Activated CD8-positive, alpha-beta T cell treated with anti-CD3 and anti-CD28 coated beads, Interleukin-2, amount 10 ng/mL, durations not matched to agents 7 days and 5 days (primary cell): ENCODE data around the gene TNFRSF4. TPM values are rescaled to one million over a fixed set of nuclear protein-coding genes. Genes with fewer than 3 reads are reported as not detected.

ENCODE experiments used
- ATAC-seq: fragments of 150-1000 bp; cut with Tn5 transposase; one replicate; pipeline ENCODE4 v1.10.0; 2021; ENCODE audit warnings: moderate library complexity
- CTCF ChIA-PET: fragments of 350-600 bp; sonication (Branson Sonifier 250); formaldehyde crosslinking; loops from one replicate; lab custom pipeline; 2021; ENCODE audit warnings: antibody characterized with exemption; lab: Charles Lee
- POLR2A ChIA-PET: fragments of 350-600 bp; sonication (Branson Sonifier 250); formaldehyde crosslinking; loops from one replicate; lab custom pipeline; 2021; ENCODE audit warnings: antibody characterized with exemption; lab: Charles Lee
- DNase-seq: peaks from one replicate; pipeline ENCODE4 v3.0.0-alpha.2; 2020
- H3K27ac Mint-ChIP-seq: one replicate; pipeline ENCODE4 v1.8.0; 2021; ENCODE audit warnings: mild to moderate bottlenecking, mixed read lengths
- H3K27me3 Mint-ChIP-seq: one replicate; pipeline ENCODE4 v1.8.0; 2021; ENCODE audit warnings: low read depth, mixed read lengths
- H3K36me3 Mint-ChIP-seq: one replicate; pipeline ENCODE4 v1.8.0; 2021; ENCODE audit warnings: low read depth, mixed read lengths
- H3K4me1 Mint-ChIP-seq: one replicate; pipeline ENCODE4 v1.8.0; 2021; ENCODE audit warnings: low read depth, mixed read lengths
- H3K4me3 Mint-ChIP-seq: one replicate; pipeline ENCODE4 v1.8.0; 2021; ENCODE audit warnings: mild to moderate bottlenecking, mixed read lengths
- H3K9me3 Mint-ChIP-seq: one replicate; pipeline ENCODE4 v1.8.0; 2022; ENCODE audit warnings: mixed read lengths; ENCODE audit not compliant: insufficient read depth
- total RNA-seq, 2 experiments: library from RNA; stranded (reverse); gene quantifications; one replicate each; pipeline ENCODE4 v1.2.3, GENCODE V29; 2021

TNFRSF4 gene
- total RNA-seq, 2 experiments from 2014 or later, result 1.6 to 2.9 TPM

GRCh38 chr1:1229770-1230169 is 15.8 kb upstream of the TNFRSF4 start:
- no peak for ATAC-seq
- Mint-ChIP-seq H3K27ac (peak overlapping the region; percentile 23), H3K9me3 (no peaks in the 10 kb centered on the region), H3K4me1 (peaks cover 31% of the 10 kb centered on the region), H3K36me3 (peaks cover 44% of the 10 kb centered on the region), H3K4me3 (peak overlapping the region; percentile 40), H3K27me3 (no peaks in the 10 kb centered on the region)
- no peak for DNase-seq
- ChIA-PET POLR2A (interaction anchor here (0.6 kb wide), 1 partner anchor 171 kb away, joined by 3 read pairs; no protein-coding TSS in a partner anchor), CTCF (interaction anchor here (3.3 kb wide), 1 partner anchor 107 kb away, joined by 37 read pairs; no protein-coding TSS in a partner anchor)

- no peaks in the 10 kb centered on the region for H3K9me3 Mint-ChIP-seq
- CTCF ChIA-PET, result interaction anchor here (3.3 kb wide), 1 partner anchor 106 kb away, joined by 37 read pairs; no protein-coding TSS in a partner anchor
- no peak for DNase-seq
- H3K27ac Mint-ChIP-seq, result no peak overlapping the region
- ATAC-seq, result no peak
- POLR2A ChIA-PET, result interaction anchor here (0.6 kb wide), 1 partner anchor 170 kb away, joined by 3 read pairs; no protein-coding TSS in a partner anchor
- no peak overlapping the region for H3K4me3 Mint-ChIP-seq
- no peaks in the 10 kb centered on the region for H3K27me3 Mint-ChIP-seq
- H3K4me1 Mint-ChIP-seq, result peaks cover 23% of the 10 kb centered on the region
- peaks cover 41% of the 10 kb centered on the region for H3K36me3 Mint-ChIP-seq
These were observed 14.8 kb upstream of the TNFRSF4 start for GRCh38 chr1:1228596-1229321.

GRCh38 chr1:1228187-1228586 is 14.2 kb upstream of the TNFRSF4 start:
- DNase-seq (no peak), ATAC-seq (no peak)
- H3K9me3 Mint-ChIP-seq, result no peaks in the 10 kb centered on the region
- H3K4me1 Mint-ChIP-seq, result peaks cover 19% of the 10 kb centered on the region
- CTCF ChIA-PET, result no interaction called here
- H3K36me3 Mint-ChIP-seq, result peaks cover 41% of the 10 kb centered on the region
- no peak overlapping the region for H3K4me3 Mint-ChIP-seq
- no peaks in the 10 kb centered on the region for H3K27me3 Mint-ChIP-seq
- H3K27ac Mint-ChIP-seq, result no peak overlapping the region
- POLR2A ChIA-PET, result no interaction called here

- Mint-ChIP-seq H3K27me3 (no peaks in the 10 kb centered on the region), H3K36me3 (peaks cover 49% of the 10 kb centered on the region), H3K4me1 (peaks cover 20% of the 10 kb centered on the region), H3K4me3 (no peak overlapping the region), H3K27ac (no peak overlapping the region), H3K9me3 (no peaks in the 10 kb centered on the region)
- ChIA-PET POLR2A (interaction anchor here (0.7 kb wide), 1 partner anchor 14 kb away, joined by 3 read pairs; no protein-coding TSS in a partner anchor), CTCF (interaction anchor here (1.7 kb wide), 1 partner anchor 105 kb away, joined by 10 read pairs; no protein-coding TSS in a partner anchor)
- ATAC-seq (no peak), DNase-seq (no peak)
These were observed 13.4 kb upstream of the TNFRSF4 start for GRCh38 chr1:1227386-1227785.

GRCh38 chr1:1226566-1227362 is 12.8 kb upstream of the TNFRSF4 start:
- ChIA-PET CTCF (interaction anchor here (1.7 kb wide), 1 partner anchor 105 kb away, joined by 10 read pairs; no protein-coding TSS in a partner anchor), POLR2A (interaction anchor here (0.7 kb wide), 1 partner anchor 14 kb away, joined by 3 read pairs; no protein-coding TSS in a partner anchor)
- Mint-ChIP-seq H3K27ac (no peak overlapping the region), H3K27me3 (no peaks in the 10 kb centered on the region), H3K36me3 (peaks cover 49% of the 10 kb centered on the region), H3K4me3 (no peak overlapping the region), H3K4me1 (peaks cover 20% of the 10 kb centered on the region), H3K9me3 (no peaks in the 10 kb centered on the region)
- DNase-seq, result no peak
- ATAC-seq, result no peak

- Mint-ChIP-seq H3K4me1 (peaks cover 19% of the 10 kb centered on the region), H3K36me3 (peaks cover 49% of the 10 kb centered on the region)
These were observed 12.0 kb upstream of the TNFRSF4 start for GRCh38 chr1:1225913-1226312.

GRCh38 chr1:1225238-1225845 is 11.4 kb upstream of the TNFRSF4 start:
- no peak overlapping the region for H3K4me3 Mint-ChIP-seq
- DNase-seq, result no peak
- H3K4me1 Mint-ChIP-seq, result peaks cover 13% of the 10 kb centered on the region
- POLR2A ChIA-PET, result no interaction called here
- no peaks in the 10 kb centered on the region for H3K9me3 Mint-ChIP-seq
- peaks cover 53% of the 10 kb centered on the region for H3K36me3 Mint-ChIP-seq
- H3K27ac Mint-ChIP-seq, result no peak overlapping the region
- H3K27me3 Mint-ChIP-seq, result no peaks in the 10 kb centered on the region
- no peak for ATAC-seq
- CTCF ChIA-PET, result no interaction called here

More at GRCh38 chr1:1225913-1226312, 12.0 kb upstream of the TNFRSF4 start:
- ChIA-PET POLR2A (no interaction called here), CTCF (interaction anchor here (1.7 kb wide), 1 partner anchor 104 kb away, joined by 10 read pairs; no protein-coding TSS in a partner anchor)
- H3K27me3 Mint-ChIP-seq, result no peaks in the 10 kb centered on the region
- no peak overlapping the region for H3K4me3 Mint-ChIP-seq
- H3K27ac Mint-ChIP-seq, result no peak overlapping the region
- no peaks in the 10 kb centered on the region for H3K9me3 Mint-ChIP-seq
- no peak for ATAC-seq
- no peak for DNase-seq

GRCh38 chr1:1223891-1224290 is 9.9 kb upstream of the TNFRSF4 start:
- Mint-ChIP-seq H3K36me3 (peaks cover 51% of the 10 kb centered on the region), H3K4me3 (no peak overlapping the region), H3K27me3 (no peaks in the 10 kb centered on the region), H3K27ac (no peak overlapping the region), H3K4me1 (peaks cover 2% of the 10 kb centered on the region), H3K9me3 (no peaks in the 10 kb centered on the region)
- no peak for DNase-seq
- ATAC-seq, result no peak
- ChIA-PET POLR2A (no interaction called here), CTCF (no interaction called here)

GRCh38 chr1:1223321-1223720 is 9.4 kb upstream of the TNFRSF4 start:
- H3K4me3 Mint-ChIP-seq, result no peak overlapping the region
- peaks cover 2% of the 10 kb centered on the region for H3K4me1 Mint-ChIP-seq
- no peaks in the 10 kb centered on the region for H3K27me3 Mint-ChIP-seq
- peaks cover 46% of the 10 kb centered on the region for H3K36me3 Mint-ChIP-seq
- DNase-seq, result no peak
- no peak overlapping the region for H3K27ac Mint-ChIP-seq
- ChIA-PET POLR2A (no interaction called here), CTCF (no interaction called here)
- no peak for ATAC-seq
- no peaks in the 10 kb centered on the region for H3K9me3 Mint-ChIP-seq

GRCh38 chr1:1222575-1223225 is 8.7 kb upstream of the TNFRSF4 start:
- no peak for ATAC-seq
- CTCF ChIA-PET, result no interaction called here
- Mint-ChIP-seq H3K9me3 (no peaks in the 10 kb centered on the region), H3K4me3 (no peak overlapping the region), H3K27me3 (no peaks in the 10 kb centered on the region), H3K36me3 (peaks cover 51% of the 10 kb centered on the region), H3K27ac (no peak overlapping the region), H3K4me1 (peaks cover 2% of the 10 kb centered on the region)
- DNase-seq, result no peak
- POLR2A ChIA-PET, result no interaction called here

GRCh38 chr1:1221887-1222574 is 8.1 kb upstream of the TNFRSF4 start:
- ChIA-PET POLR2A (no interaction called here), CTCF (no interaction called here)
- DNase-seq, result no peak
- Mint-ChIP-seq H3K27me3 (no peaks in the 10 kb centered on the region), H3K27ac (no peak overlapping the region), H3K4me3 (no peak overlapping the region), H3K36me3 (peaks cover 52% of the 10 kb centered on the region), H3K4me1 (peaks cover 3% of the 10 kb centered on the region), H3K9me3 (no peaks in the 10 kb centered on the region)
- ATAC-seq, result no peak
